Endothelial cell of umbilical vein (primary cell): ENCODE data around the gene ZBED4. TPM values are rescaled to one million over a fixed set of nuclear protein-coding genes. Genes with fewer than 3 reads are reported as not detected.

Experiments used
- BruUV-seq: library from RNA; stranded (reverse); fragments of 400-500 nt; replicated peaks from 2 replicates; lab custom pipeline; 2021; lab: Mats Ljungman, UMichigan
- CTCF ChIA-PET: fragments of 300-600, 350-600 bp; sonication (Branson Sonifier 250); formaldehyde crosslinking; loops from one replicate; lab custom pipeline; 2021; ENCODE audit warnings: antibody characterized with exemption, inconsistent platforms; lab: Charles Lee
- POLR2A ChIA-PET: fragments of 300-600, 350-600 bp; sonication (Branson Sonifier 250); formaldehyde crosslinking; loops from one replicate; lab custom pipeline; 2021; ENCODE audit warnings: antibody characterized with exemption, inconsistent platforms; lab: Charles Lee
- DNase-seq: peaks from one replicate; pipeline ENCODE4 v3.0.0-alpha.2; 2011; ENCODE audit warnings: low read depth, low spot score
- FAIRE-seq: peaks from 2 replicates; lab custom pipeline; 2011; peaks lifted over from hg19 to GRCh38; lab: Jason Lieb, UNC
- H2AFZ ChIP-seq: 2 replicates; pipeline ENCODE4 v1.6.0; 2012; ENCODE audit warnings: low read depth, low read length, control low read depth, inconsistent platforms
- H3K27ac ChIP-seq: 2 replicates; pipeline ENCODE4 v1.5.1; 2011; ENCODE audit warnings: low read depth, mild to moderate bottlenecking, control low read depth, low read length, moderate library complexity; ENCODE audit not compliant: insufficient read depth
- H3K27me3 ChIP-seq, 2 experiments: 2 replicates each; pipeline versions ENCODE4 v1.6.0 to v1.6.1; 2011; ENCODE audit warnings: low read length in 2 of 2, mixed read lengths in 1 of 2; ENCODE audit not compliant: control insufficient read depth in 2 of 2, insufficient read depth in 2 of 2
- H3K36me3 ChIP-seq, 2 experiments: 2 replicates in 1 of 2; 3 replicates in 1 of 2; pipeline ENCODE4 v1.5.1; 2011; ENCODE audit warnings: low read length in 2 of 2, mild to moderate bottlenecking in 1 of 2, moderate library complexity in 1 of 2; ENCODE audit not compliant: control insufficient read depth in 2 of 2, insufficient read depth in 2 of 2; ENCODE audit errors: extremely low read depth in 1 of 2
- H3K4me1 ChIP-seq: 3 replicates; pipeline ENCODE4 v1.5.1; 2011; ENCODE audit warnings: mild to moderate bottlenecking, low read length; ENCODE audit not compliant: control insufficient read depth, insufficient read depth; ENCODE audit errors: extremely low read depth
- H3K4me2 ChIP-seq: 2 replicates; pipeline ENCODE4 v1.6.1; 2011; ENCODE audit warnings: low read length, control low read depth, mixed read lengths; ENCODE audit not compliant: insufficient read depth
- H3K4me3 ChIP-seq, 3 experiments: fragments of 200-600 bp in 1 of 3; sonication (generic), shearing (Covaris generic) in 1 of 3; replicated peaks in 1 of 3; 2 replicates each; pipeline ENCODE4 v1.5.1; 2011 to 2016; ENCODE audit warnings: control low read depth in 3 of 3, low read length in 3 of 3, mild to moderate bottlenecking in 2 of 3, inconsistent platforms in 1 of 3, low read depth in 1 of 3, moderate library complexity in 1 of 3; ENCODE audit not compliant: insufficient read depth in 1 of 3
- H3K79me2 ChIP-seq: 2 replicates; pipeline ENCODE4 v1.6.0; 2012; ENCODE audit warnings: low read length, inconsistent platforms; ENCODE audit not compliant: control insufficient read depth, insufficient read depth
- H3K9ac ChIP-seq: replicated peaks from 2 replicates; pipeline ENCODE3; 2011; ENCODE audit warnings: low read length, control low read depth; ENCODE audit not compliant: insufficient read depth; ENCODE audit errors: extremely low read depth
- H3K9me1 ChIP-seq: replicated peaks from 3 replicates; pipeline ENCODE4 v1.6.0; 2011; ENCODE audit warnings: mild to moderate bottlenecking, low read length; ENCODE audit not compliant: control insufficient read depth, insufficient read depth; ENCODE audit errors: extremely low read depth
- H3K9me3 ChIP-seq: replicated peaks from 2 replicates; pipeline ENCODE4 v1.5.1; 2012; ENCODE audit warnings: low read length, inconsistent platforms; ENCODE audit not compliant: control insufficient read depth, insufficient read depth
- H4K20me1 ChIP-seq: replicated peaks from 2 replicates; pipeline ENCODE3; 2011; ENCODE audit warnings: mild to moderate bottlenecking, low read length; ENCODE audit not compliant: control insufficient read depth, insufficient read depth; ENCODE audit errors: extremely low read depth
- CTCF ChIP-seq, 2 donors: IDR thresholded peaks; 1 replicate in 1 of 2; 2 replicates in 1 of 2; pipeline ENCODE4 v1.5.1; 2011; ENCODE audit warnings: low read length in 2 of 2, mild to moderate bottlenecking in 2 of 2, moderate library complexity in 2 of 2, control low read depth in 1 of 2, inconsistent platforms in 1 of 2, low read depth in 1 of 2; ENCODE audit not compliant: insufficient read depth in 1 of 2; ENCODE audit errors: extremely low read depth in 1 of 2
- EZH2 ChIP-seq: IDR thresholded peaks from 2 replicates; pipeline ENCODE4 v1.6.1; 2012; ENCODE audit warnings: borderline replicate concordance, low read depth, mild to moderate bottlenecking, moderate library complexity, low read length, inconsistent platforms; ENCODE audit not compliant: severe bottlenecking
- FOS ChIP-seq: IDR thresholded peaks from 2 replicates; pipeline ENCODE4 v1.6.1; 2011; ENCODE audit warnings: mild to moderate bottlenecking, low read length, moderate library complexity, borderline replicate concordance; ENCODE audit not compliant: insufficient read depth
- GATA2 ChIP-seq: IDR thresholded peaks from 2 replicates; pipeline ENCODE4 v1.7.0; 2011; ENCODE audit warnings: low read depth, mild to moderate bottlenecking, moderate library complexity, mixed read lengths, low read length; ENCODE audit not compliant: insufficient read length, insufficient read depth
- JUN ChIP-seq: IDR thresholded peaks from 2 replicates; pipeline ENCODE4 v1.6.1; 2011; ENCODE audit warnings: borderline replicate concordance, low read depth; ENCODE audit not compliant: insufficient read length, insufficient read depth
- MAX ChIP-seq: IDR thresholded peaks from 2 replicates; pipeline ENCODE4 v1.6.1; 2011; ENCODE audit not compliant: insufficient read depth, insufficient read length
- MYC ChIP-seq: IDR thresholded peaks from one replicate; pipeline ENCODE4 v1.6.1; 2011; ENCODE audit warnings: mild to moderate bottlenecking, low read depth, low read length
- POLR2A ChIP-seq: IDR thresholded peaks from 2 replicates; pipeline ENCODE4 v1.6.1; 2012; ENCODE audit warnings: low read depth, mild to moderate bottlenecking, control low read depth, low read length
- POLR2AphosphoS5 ChIP-seq: IDR thresholded peaks from 2 replicates; pipeline ENCODE4 v1.6.1; 2012; ENCODE audit warnings: low read depth, mild to moderate bottlenecking, control low read depth, low read length, moderate library complexity; ENCODE audit not compliant: insufficient read depth
- dilution Hi-C: fragments of 300-500 bp; cut with MboI; formaldehyde crosslinking; loops from one replicate; pipeline ENCODE4 v1.15.0; 2019; ENCODE audit warnings: low sequenced_read_pairs; ENCODE audit not compliant: extremely low pct_ligation_motif_present
- intact Hi-C: fragments of 100-400 bp; cut with micrococcal nuclease; formaldehyde crosslinking; loops from one replicate; pipeline ENCODE4 v1.10.0; 2022
- polyA plus RNA-seq, 4 experiments: library from polyadenylated mRNA; depleted of rRNA in 3 of 4; stranded (reverse) in 3 of 4; unstranded in 1 of 4; fragments of >200 nt; gene quantifications; 2 replicates each; pipeline versions ENCODE4 v1.2.1 to v1.2.3, GENCODE V29; 2011 to 2012; ENCODE audit warnings: missing spikeins in 1 of 4
- total RNA-seq: library from RNA; stranded (reverse); gene quantifications from 2 replicates; pipeline ENCODE4 v1.2.3, GENCODE V29; 2021

ZBED4 gene
- total and polyA plus RNA-seq, 2 donors (not counting 3 experiments of a cell fraction or from before 2014, with no cell fraction given), result 8.6 to 18.2 TPM

GRCh38 chr22:49845241-49845640 lies 8.4 kb upstream of the ZBED4 start:
- TF ChIP-seq EZH2 (no peak), JUN (no peak), GATA2 (no peak), MYC (no peak), CTCF (IDR thresholded peaks at IDR 0.05; ENCODE audit: extremely low read depth in 1 of 2, insufficient read depth in 1 of 2, low read depth in 1 of 2, low read length in 2 of 2) (no peak), POLR2AphosphoS5 (no peak), POLR2A (no peak), FOS (no peak), MAX (no peak)
- Histone ChIP-seq H3K4me3 (no peak overlapping the region), H3K9me1 (no peaks in the 10 kb centered on the region), H2AFZ (no peak overlapping the region), H4K20me1 (no peaks in the 10 kb centered on the region), H3K27ac (no peak overlapping the region), H3K9ac (no peak overlapping the region), H3K27me3 (peaks cover 36 to 50% of the 10 kb centered on the region in 2 experiments), H3K9me3 (no peaks in the 10 kb centered on the region), H3K36me3 (no peaks in the 10 kb centered on the region), H3K4me1 (no peaks in the 10 kb centered on the region), H3K79me2 (no peaks in the 10 kb centered on the region), H3K4me2 (no peak overlapping the region)
- dilution Hi-C loops, result no loop called here
- POLR2A ChIA-PET, result no interaction called here
- no TSS peak for BruUV-seq
- FAIRE-seq (no peak), DNase-seq (no peak)
- intact Hi-C loops, result no loop called here
- CTCF ChIA-PET, result interaction anchor here (1.5 kb wide), 1 partner anchor 10 kb away, joined by 4 read pairs; no protein-coding TSS in a partner anchor
